Smooth muscle cell (in vitro differentiated cells): Measurements from ENCODE around the gene SNX12. TPM values are rescaled to one million over a fixed set of nuclear protein-coding genes. Genes with fewer than 3 reads are reported as not detected.
A peak's percentile ranks its signal among the peaks of the same experiment; 100 is the strongest.

Source experiments
- DNase-seq: peaks from one replicate; lab custom pipeline; 2025; ENCODE audit not compliant: unreplicated experiment; lab: John Stamatoyannopoulos, UW
- H2AFZ ChIP-seq: fragments of 200-600 bp; sonication (generic); 2 replicates; pipeline ENCODE4 v1.6.0; 2016; ENCODE audit warnings: antibody characterized with exemption, low read depth, mild to moderate bottlenecking
- H3F3A ChIP-seq: fragments of 200-600 bp; sonication (generic); 2 replicates; pipeline ENCODE4 v1.6.0; 2017; ENCODE audit warnings: antibody characterized with exemption, low read depth
- H3K27ac ChIP-seq: fragments of 200-600 bp; sonication (generic); 2 replicates; pipeline ENCODE4 v1.5.1; 2016; ENCODE audit warnings: low read depth, mild to moderate bottlenecking
- H3K27me3 ChIP-seq: fragments of 200-600 bp; sonication (generic); 2 replicates; pipeline ENCODE4 v1.6.1; 2016; ENCODE audit warnings: low read depth, mild to moderate bottlenecking
- H3K36me3 ChIP-seq: fragments of 200-600 bp; sonication (generic); 2 replicates; pipeline ENCODE4 v1.5.1; 2016; ENCODE audit warnings: low read depth
- H3K4me1 ChIP-seq: fragments of 200-600 bp; sonication (generic); 2 replicates; pipeline ENCODE4 v1.5.1; 2016; ENCODE audit warnings: low read depth
- H3K4me2 ChIP-seq: fragments of 200-600 bp; sonication (generic); 2 replicates; pipeline ENCODE4 v1.6.0; 2016; ENCODE audit warnings: mild to moderate bottlenecking
- H3K4me3 ChIP-seq: fragments of 200-600 bp; sonication (generic); 2 replicates; pipeline ENCODE4 v1.5.1; 2016; ENCODE audit warnings: mild to moderate bottlenecking
- H3K79me2 ChIP-seq: fragments of 200-600 bp; sonication (generic); 2 replicates; pipeline ENCODE4 v1.6.0; 2016; ENCODE audit warnings: low read depth, mild to moderate bottlenecking
- H3K9ac ChIP-seq: fragments of 200-600 bp; sonication (generic); 2 replicates; pipeline ENCODE4 v1.6.0; 2016; ENCODE audit warnings: low read depth
- H3K9me3 ChIP-seq: fragments of 200-600 bp; sonication (generic); replicated peaks from 2 replicates; pipeline ENCODE4 v1.5.1; 2016; ENCODE audit warnings: low read depth
- H4K20me1 ChIP-seq: fragments of 200-600 bp; sonication (generic); 2 replicates; pipeline ENCODE4 v1.6.0; 2016; ENCODE audit warnings: low read depth
- CTCF ChIP-seq: fragments of 200-600 bp; sonication (generic); IDR thresholded peaks from 2 replicates; pipeline ENCODE4 v1.5.1; 2017; ENCODE audit warnings: borderline replicate concordance, mild to moderate bottlenecking, antibody characterized with exemption; ENCODE audit not compliant: insufficient read depth, poor library complexity, severe bottlenecking
- WGBS: methylation state at CpG from one replicate; pipeline ENCODE4 v1.1.7; 2016; ENCODE audit warnings: low lambda C conversion rate; 5-methylcytosine and 5-hydroxymethylcytosine counted together
- polyA plus RNA-seq: library from polyadenylated mRNA; unstranded; fragments of >200 nt; fragmentation: Nextera tagmentation; extraction: Ambion mirVana; gene quantifications from 2 replicates; pipeline ENCODE4 v1.2.1, GENCODE V29; 2016
- total RNA-seq: library from RNA; depleted of rRNA; stranded (reverse); fragments of >200 nt; gene quantifications from 2 replicates; pipeline ENCODE4 v1.2.3, GENCODE V29; 2014

Gene SNX12
- total and polyA plus RNA-seq, 2 experiments from 2014 or later = 6.4 to 27.6 TPM

- Histone ChIP-seq H3K9me3 (no peaks in the 10 kb centered on the region), H2AFZ (peak overlapping the region; percentile 54), H3K27me3 (no peaks in the 10 kb centered on the region), H3F3A (no peaks in the 10 kb centered on the region), H3K79me2 (no peaks in the 10 kb centered on the region), H3K27ac (no peak overlapping the region), H3K4me2 (peak overlapping the region; percentile 87), H4K20me1 (no peaks in the 10 kb centered on the region), H3K9ac (no peak overlapping the region), H3K36me3 (no peaks in the 10 kb centered on the region), H3K4me3 (peak overlapping the region; percentile 61), H3K4me1 (no peaks in the 10 kb centered on the region)
- WGBS = 36% methylated on average over 34 of the region's 46 CpGs
- no peak for TF ChIP-seq CTCF
- DNase-seq = no peak
Measured at GRCh38 chrX:71095981-71096759, 28.0 kb upstream of the SNX12 start.

GRCh38 chrX:71095555-71095980 is 27.4 kb upstream of the SNX12 start, which contains the start of gene FOXO4:
Gene FOXO4 (plus strand): TSS chrX:71095851. CDS start chrX:71096529, 678 bp downstream.
- H3K9me3 ChIP-seq = no peaks in the 10 kb centered on the region
- no peaks in the 10 kb centered on the region for H3F3A ChIP-seq
- no peak for TF ChIP-seq CTCF
- H3K4me2 ChIP-seq = peak within 1 kb of the TSS; percentile 87
- no peaks in the 10 kb centered on the region for H3K4me1 ChIP-seq
- H3K4me3 ChIP-seq = peak within 1 kb of the TSS; percentile 61
- H3K79me2 ChIP-seq = no peaks in the 10 kb centered on the region
- no peaks in the 10 kb centered on the region for H3K36me3 ChIP-seq
- DNase-seq = peak; percentile 40
- peak within 1 kb of the TSS; percentile 95 for H2AFZ ChIP-seq
- WGBS = 49% methylated on average over 29 of the region's 29 CpGs
- H3K27ac ChIP-seq = no peak within 1 kb of the TSS
- H3K27me3 ChIP-seq = no peaks in the 10 kb centered on the region
- H3K9ac ChIP-seq = no peak within 1 kb of the TSS
- no peaks in the 10 kb centered on the region for H4K20me1 ChIP-seq

GRCh38 chrX:71095033-71095432 is 26.9 kb upstream of the SNX12 start:
- 35% methylated on average over 6 of the region's 6 CpGs for WGBS
- Histone ChIP-seq H3K4me3 (peak overlapping the region; percentile 61), H2AFZ (peak overlapping the region; percentile 95), H3K4me1 (no peaks in the 10 kb centered on the region), H3K79me2 (no peaks in the 10 kb centered on the region), H3K4me2 (peak overlapping the region; percentile 87), H3K36me3 (no peaks in the 10 kb centered on the region), H3K27me3 (no peaks in the 10 kb centered on the region), H3K9me3 (no peaks in the 10 kb centered on the region), H3K9ac (no peak overlapping the region), H3K27ac (no peak overlapping the region), H3F3A (no peaks in the 10 kb centered on the region), H4K20me1 (no peaks in the 10 kb centered on the region)
- DNase-seq = no peak
- no peak for TF ChIP-seq CTCF

- H3K4me3 ChIP-seq = no peak overlapping the region
- no peak overlapping the region for H3K4me2 ChIP-seq
- TF ChIP-seq CTCF = no peak
- no peak overlapping the region for H3K27ac ChIP-seq
- H2AFZ ChIP-seq = no peak overlapping the region
- no peaks in the 10 kb centered on the region for H3K79me2 ChIP-seq
- no peaks in the 10 kb centered on the region for H3K36me3 ChIP-seq
- no peak overlapping the region for H3K9ac ChIP-seq
- no peaks in the 10 kb centered on the region for H3F3A ChIP-seq
- no peak for DNase-seq
- H4K20me1 ChIP-seq = no peaks in the 10 kb centered on the region
- H3K4me1 ChIP-seq = no peaks in the 10 kb centered on the region
- 78% methylated on average over 5 of the region's 5 CpGs for WGBS
- H3K9me3 ChIP-seq = no peaks in the 10 kb centered on the region
- no peaks in the 10 kb centered on the region for H3K27me3 ChIP-seq
Measured at GRCh38 chrX:71091263-71091662, 23.1 kb upstream of the SNX12 start.
